Endodermal cell (in vitro differentiated cells): ENCODE measurements around the gene ZNF394. TPM values are rescaled to one million over a fixed set of nuclear protein-coding genes. Genes with fewer than 3 reads are reported as not detected.
"Not testable (repeated sequence)": the region's sequence is repeated elsewhere in the genome, so short reads cannot be mapped to it uniquely, and the experiment has no call there.

Source experiments
- DNase-seq: peaks from one replicate; pipeline ENCODE4 v3.0.0-alpha.2; 2017
- H3K27ac ChIP-seq: 2 replicates; pipeline ENCODE4 v1.5.1; 2013; ENCODE audit warnings: mild to moderate bottlenecking, low read depth, low read length, moderate library complexity
- H3K27me3 ChIP-seq: 2 replicates; pipeline ENCODE4 v1.6.1; 2013; ENCODE audit warnings: mild to moderate bottlenecking, low read length, moderate library complexity; ENCODE audit not compliant: insufficient read depth, control insufficient read depth, poor library complexity, severe bottlenecking
- H3K36me3 ChIP-seq: 2 replicates; pipeline ENCODE4 v1.7.0; 2013; ENCODE audit warnings: mild to moderate bottlenecking, low read length, moderate library complexity; ENCODE audit not compliant: control insufficient read depth, insufficient read depth
- H3K4me1 ChIP-seq: one replicate; pipeline ENCODE4 v1.7.0; 2013; ENCODE audit warnings: low read length; ENCODE audit not compliant: control insufficient read depth, insufficient read depth
- H3K4me3 ChIP-seq: 2 replicates; pipeline ENCODE4 v1.5.1; 2013; ENCODE audit warnings: mild to moderate bottlenecking, low read length, moderate library complexity
- H3K9ac ChIP-seq: 2 replicates; pipeline ENCODE4 v1.6.1; 2013; ENCODE audit warnings: mild to moderate bottlenecking, low read length, moderate library complexity; ENCODE audit not compliant: poor library complexity, severe bottlenecking; ENCODE audit errors: extremely low read depth
- H3K9me3 ChIP-seq: 2 replicates; pipeline ENCODE4 v1.6.1; 2013; ENCODE audit warnings: mild to moderate bottlenecking, low read length, moderate library complexity; ENCODE audit not compliant: control insufficient read depth
- H3K27ac Mint-ChIP-seq: 2 replicates; pipeline ENCODE4 v1.8.0; 2020; ENCODE audit warnings: mixed read lengths
- H3K27me3 Mint-ChIP-seq: 2 replicates; pipeline ENCODE4 v1.8.0; 2021; ENCODE audit warnings: mild to moderate bottlenecking, mixed read lengths; ENCODE audit not compliant: insufficient read depth
- H3K36me3 Mint-ChIP-seq: 2 replicates; pipeline ENCODE4 v1.8.0; 2020; ENCODE audit warnings: low read depth, mixed read lengths
- H3K4me1 Mint-ChIP-seq: 2 replicates; pipeline ENCODE4 v1.8.0; 2020; ENCODE audit warnings: mixed read lengths
- H3K4me3 Mint-ChIP-seq: 2 replicates; pipeline ENCODE4 v1.8.0; 2020; ENCODE audit warnings: mild to moderate bottlenecking, moderate library complexity, mixed read lengths
- H3K9me3 Mint-ChIP-seq: 2 replicates; pipeline ENCODE4 v1.8.0; 2020; ENCODE audit warnings: mild to moderate bottlenecking, mixed read lengths
- WGBS, 2 experiments: methylation state at CpG; one replicate each; pipeline versions ENCODE4 v1.1.5 to v1.1.7; 2013; ENCODE audit warnings: missing lambda C conversion rate in 2 of 2, mixed read lengths in 1 of 2; ENCODE audit not compliant: insufficient coverage in 1 of 2, insufficient read length in 1 of 2; 5-methylcytosine and 5-hydroxymethylcytosine counted together
- total RNA-seq, 2 donors: library from RNA; stranded (reverse); fragmentation: NEBNext Ultra II Directional in 1 of 2; extraction: Animal tissue kit (Norgen Biotek cat#: 25700) in 1 of 2; gene quantifications; 2 replicates in 1 of 2; 3 replicates in 1 of 2; pipeline ENCODE4 v1.2.1, GENCODE V29; 2021
- TF ChIP-seq, protein P1 (sequence below): fragments of 200-600 bp; sonication (generic); conservative IDR thresholded peaks from 2 replicates; pipeline ENCODE4 v1.5.0; 2021; ENCODE audit warnings: antibody characterized with exemption, mild to moderate bottlenecking

ZNF394 gene
- total RNA-seq, 2 donors from 2014 or later: 21.0 to 22.0 TPM

DNA sequence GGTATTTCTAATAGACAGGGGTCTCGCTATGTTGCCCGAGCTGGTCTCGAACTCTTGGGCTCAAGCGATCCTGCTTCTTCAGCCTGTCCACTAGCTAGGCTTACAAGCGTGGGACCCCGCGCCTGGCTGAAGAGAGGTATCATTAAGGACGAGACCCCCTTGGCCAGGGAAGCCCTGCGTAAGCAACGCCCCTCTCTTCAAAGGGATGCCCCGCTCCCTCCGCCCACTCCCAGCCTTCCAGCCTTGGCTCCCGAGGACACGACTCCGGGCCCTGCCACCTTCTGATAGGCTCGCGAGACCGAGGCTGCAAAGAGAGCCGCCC lies 4.2 kb upstream of the ZNF394 start:
- 15 to 83% methylated on average over 4 to 19 of the region's 19 CpGs for WGBS, 2 experiments

DNA sequence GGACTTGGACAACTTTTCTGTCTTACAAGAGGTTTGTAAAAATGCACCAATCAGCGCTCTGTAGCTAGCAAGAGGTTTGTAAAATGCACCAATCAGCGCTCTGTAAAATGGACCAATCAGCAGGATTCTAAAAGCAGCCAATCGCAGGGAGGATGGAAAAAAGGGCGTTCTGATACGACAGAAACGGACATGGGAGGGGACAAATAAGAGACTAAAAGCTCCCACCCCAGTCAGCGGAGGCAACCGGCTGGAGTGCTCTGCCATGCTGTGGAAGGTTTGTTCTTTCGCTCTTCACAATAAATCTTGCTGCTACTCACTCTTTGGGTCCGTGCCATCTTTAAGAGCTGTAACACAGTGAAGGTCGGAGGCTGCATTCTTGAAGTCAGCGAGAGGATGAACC lies 1.2 kb upstream of the ZNF394 start:
- not testable (repeated sequence) for H3K9ac ChIP-seq, H3K27ac ChIP-seq, H3K27ac Mint-ChIP-seq, H3K9me3 ChIP-seq, H3K9me3 Mint-ChIP-seq, H3K27me3 ChIP-seq, H3K36me3 ChIP-seq, H3K4me1 ChIP-seq, H3K27me3 Mint-ChIP-seq
- WGBS, 2 experiments: 95 to 98% methylated on average over 10 to 12 of the region's 12 CpGs
- H3K4me3 Mint-ChIP-seq: peak overlapping the region; percentile 97
- H3K4me1 Mint-ChIP-seq: peaks cover 25% of the 10 kb centered on the region
- DNase-seq: peak; percentile 58
- peaks cover 21% of the 10 kb centered on the region for H3K36me3 Mint-ChIP-seq
- H3K4me3 ChIP-seq: peak overlapping the region; percentile 98

More for the DNA sequence above, 4.2 kb upstream of the ZNF394 start:
- Mint-ChIP-seq H3K27ac (peak overlapping the region; percentile 97), H3K4me3 (peak overlapping the region; percentile 83), H3K36me3 (peaks cover 17% of the 10 kb centered on the region), H3K9me3 (no peaks in the 10 kb centered on the region), H3K27me3 (no peaks in the 10 kb centered on the region), H3K4me1 (peaks cover 16% of the 10 kb centered on the region)
- H3K27me3 ChIP-seq: no peaks in the 10 kb centered on the region
- no peak overlapping the region for H3K27ac ChIP-seq
- no peaks in the 10 kb centered on the region for H3K4me1 ChIP-seq
- no peak overlapping the region for H3K9ac ChIP-seq
- TF ChIP-seq, protein P1, sequence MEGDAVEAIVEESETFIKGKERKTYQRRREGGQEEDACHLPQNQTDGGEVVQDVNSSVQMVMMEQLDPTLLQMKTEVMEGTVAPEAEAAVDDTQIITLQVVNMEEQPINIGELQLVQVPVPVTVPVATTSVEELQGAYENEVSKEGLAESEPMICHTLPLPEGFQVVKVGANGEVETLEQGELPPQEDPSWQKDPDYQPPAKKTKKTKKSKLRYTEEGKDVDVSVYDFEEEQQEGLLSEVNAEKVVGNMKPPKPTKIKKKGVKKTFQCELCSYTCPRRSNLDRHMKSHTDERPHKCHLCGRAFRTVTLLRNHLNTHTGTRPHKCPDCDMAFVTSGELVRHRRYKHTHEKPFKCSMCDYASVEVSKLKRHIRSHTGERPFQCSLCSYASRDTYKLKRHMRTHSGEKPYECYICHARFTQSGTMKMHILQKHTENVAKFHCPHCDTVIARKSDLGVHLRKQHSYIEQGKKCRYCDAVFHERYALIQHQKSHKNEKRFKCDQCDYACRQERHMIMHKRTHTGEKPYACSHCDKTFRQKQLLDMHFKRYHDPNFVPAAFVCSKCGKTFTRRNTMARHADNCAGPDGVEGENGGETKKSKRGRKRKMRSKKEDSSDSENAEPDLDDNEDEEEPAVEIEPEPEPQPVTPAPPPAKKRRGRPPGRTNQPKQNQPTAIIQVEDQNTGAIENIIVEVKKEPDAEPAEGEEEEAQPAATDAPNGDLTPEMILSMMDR: no peak
- no peaks in the 10 kb centered on the region for H3K9me3 ChIP-seq
- H3K4me3 ChIP-seq: peak overlapping the region; percentile 91
- peak; percentile 100 for DNase-seq
- H3K36me3 ChIP-seq: peaks cover 4% of the 10 kb centered on the region

DNA sequence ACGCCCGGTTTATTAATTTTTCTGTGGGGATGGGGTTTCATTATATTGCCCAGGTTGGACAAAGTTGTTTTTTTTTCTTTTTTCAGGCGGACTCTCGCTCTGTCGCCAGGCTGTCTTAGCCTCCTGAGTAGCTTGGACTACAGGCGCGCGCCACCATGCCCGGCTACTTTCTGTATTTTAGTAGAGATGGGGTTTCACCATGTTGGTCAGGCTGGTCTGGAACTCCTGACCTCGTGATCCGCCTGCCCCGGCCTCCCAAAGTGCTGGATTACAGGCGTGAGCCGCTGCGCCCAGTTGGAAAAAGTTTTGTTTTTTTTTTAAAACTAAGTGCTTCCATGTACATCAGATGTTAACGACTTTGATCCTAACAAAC lies 542 bp upstream of the ZNF394 start:
- peaks cover 10% of the 10 kb centered on the region for H3K36me3 ChIP-seq
- Mint-ChIP-seq H3K27ac (peak overlapping the region; percentile 99), H3K4me1 (peaks cover 19% of the 10 kb centered on the region), H3K27me3 (no peaks in the 10 kb centered on the region), H3K4me3 (peak overlapping the region; percentile 97), H3K9me3 (peaks cover 8% of the 10 kb centered on the region), H3K36me3 (peaks cover 24% of the 10 kb centered on the region)
- H3K4me3 ChIP-seq: peak overlapping the region; percentile 98
- peak overlapping the region; percentile 71 for H3K9ac ChIP-seq
- H3K27ac ChIP-seq: no peak overlapping the region
- no peaks in the 10 kb centered on the region for H3K4me1 ChIP-seq
- no peaks in the 10 kb centered on the region for H3K9me3 ChIP-seq
- no peak for DNase-seq
- H3K27me3 ChIP-seq: no peaks in the 10 kb centered on the region
- TF ChIP-seq, protein P1: no peak
- WGBS, 2 experiments: 63 to 65% methylated on average over 9 to 16 of the region's 16 CpGs

DNA sequence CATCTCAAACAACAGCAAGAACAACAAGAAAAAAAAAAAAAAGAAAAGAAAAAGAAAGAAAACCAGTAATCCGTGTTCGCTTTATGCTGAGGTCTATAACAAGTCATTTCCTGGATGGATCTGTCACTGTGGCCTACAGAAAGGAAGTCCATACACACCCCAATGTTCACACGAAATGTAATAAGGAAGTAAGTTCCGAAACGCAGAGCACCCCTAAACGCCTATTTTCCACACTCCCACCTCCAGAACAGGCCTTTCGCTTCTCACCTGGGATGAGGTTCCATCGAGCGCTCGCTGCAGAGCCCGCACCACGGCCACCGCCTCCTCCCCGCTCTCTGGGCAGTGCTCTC lies 735 bp downstream of the ZNF394 start:
- H3K27ac ChIP-seq: peak overlapping the region; percentile 77
- 1 to 3% methylated on average over 11 to 14 of the region's 14 CpGs for WGBS, 2 experiments
- H3K4me1 ChIP-seq: no peaks in the 10 kb centered on the region

More for the DNA sequence above, 735 bp downstream of the ZNF394 start:
- Histone ChIP-seq H3K27me3 (no peaks in the 10 kb centered on the region), H3K9ac (peak overlapping the region; percentile 71), H3K9me3 (peaks cover 11% of the 10 kb centered on the region), H3K36me3 (peaks cover 19% of the 10 kb centered on the region), H3K4me3 (peak overlapping the region; percentile 98)
- TF ChIP-seq, protein P1: no peak
- Mint-ChIP-seq H3K27me3 (no peaks in the 10 kb centered on the region), H3K9me3 (peaks cover 21% of the 10 kb centered on the region), H3K4me1 (peaks cover 16% of the 10 kb centered on the region), H3K27ac (peak overlapping the region; percentile 99), H3K4me3 (peak overlapping the region; percentile 97), H3K36me3 (peaks cover 37% of the 10 kb centered on the region)
- no peak for DNase-seq
